B cell (primary cell): ENCODE data around the gene SEMA3G.

Experiments
- EZH2 ChIP-seq: IDR thresholded peaks from 2 replicates; pipeline ENCODE4 v1.6.1; 2012; ENCODE audit warnings: borderline replicate concordance, low read depth, mild to moderate bottlenecking, moderate library complexity, low read length; ENCODE audit not compliant: insufficient read depth, poor library complexity, severe bottlenecking
- TF ChIP-seq, protein P1 (sequence below): fragments of 200-600 bp; IDR thresholded peaks from one replicate; pipeline ENCODE4 v1.8.0; 2022; ENCODE audit warnings: antibody characterized with exemption, mild to moderate bottlenecking

DNA sequence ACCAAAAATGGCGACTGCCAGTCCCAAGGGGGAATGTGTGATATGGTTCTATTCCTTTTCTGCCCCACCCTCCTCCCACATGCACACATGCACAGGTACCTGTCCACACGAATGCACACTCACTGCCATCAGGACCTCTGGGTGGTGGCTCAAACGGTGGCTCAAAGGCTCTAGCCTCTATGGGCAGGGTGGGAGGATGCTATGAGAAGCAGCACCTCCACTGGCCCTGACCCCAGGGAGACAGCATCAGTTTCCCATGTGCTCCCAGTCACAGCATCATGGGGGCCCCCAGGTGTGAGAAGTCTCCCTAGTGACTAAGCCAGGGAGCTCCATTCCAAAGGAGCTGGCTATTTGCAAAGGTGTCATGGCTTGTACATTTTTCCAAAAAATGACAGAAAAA is 15.9 kb downstream of the SEMA3G start:
- TF ChIP-seq, protein P1, sequence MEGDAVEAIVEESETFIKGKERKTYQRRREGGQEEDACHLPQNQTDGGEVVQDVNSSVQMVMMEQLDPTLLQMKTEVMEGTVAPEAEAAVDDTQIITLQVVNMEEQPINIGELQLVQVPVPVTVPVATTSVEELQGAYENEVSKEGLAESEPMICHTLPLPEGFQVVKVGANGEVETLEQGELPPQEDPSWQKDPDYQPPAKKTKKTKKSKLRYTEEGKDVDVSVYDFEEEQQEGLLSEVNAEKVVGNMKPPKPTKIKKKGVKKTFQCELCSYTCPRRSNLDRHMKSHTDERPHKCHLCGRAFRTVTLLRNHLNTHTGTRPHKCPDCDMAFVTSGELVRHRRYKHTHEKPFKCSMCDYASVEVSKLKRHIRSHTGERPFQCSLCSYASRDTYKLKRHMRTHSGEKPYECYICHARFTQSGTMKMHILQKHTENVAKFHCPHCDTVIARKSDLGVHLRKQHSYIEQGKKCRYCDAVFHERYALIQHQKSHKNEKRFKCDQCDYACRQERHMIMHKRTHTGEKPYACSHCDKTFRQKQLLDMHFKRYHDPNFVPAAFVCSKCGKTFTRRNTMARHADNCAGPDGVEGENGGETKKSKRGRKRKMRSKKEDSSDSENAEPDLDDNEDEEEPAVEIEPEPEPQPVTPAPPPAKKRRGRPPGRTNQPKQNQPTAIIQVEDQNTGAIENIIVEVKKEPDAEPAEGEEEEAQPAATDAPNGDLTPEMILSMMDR = no peak
- no peak for TF ChIP-seq EZH2
